ENCODE measurements around the gene PTPRE. TPM values are rescaled to one million over a fixed set of nuclear protein-coding genes. Genes with fewer than 3 reads are reported as not detected.

PTPRE gene
- total and polyA plus RNA-seq, 2 of the 4 experiments (the other 2 are of a cell fraction), result 0.34 to 0.54 TPM

DNA sequence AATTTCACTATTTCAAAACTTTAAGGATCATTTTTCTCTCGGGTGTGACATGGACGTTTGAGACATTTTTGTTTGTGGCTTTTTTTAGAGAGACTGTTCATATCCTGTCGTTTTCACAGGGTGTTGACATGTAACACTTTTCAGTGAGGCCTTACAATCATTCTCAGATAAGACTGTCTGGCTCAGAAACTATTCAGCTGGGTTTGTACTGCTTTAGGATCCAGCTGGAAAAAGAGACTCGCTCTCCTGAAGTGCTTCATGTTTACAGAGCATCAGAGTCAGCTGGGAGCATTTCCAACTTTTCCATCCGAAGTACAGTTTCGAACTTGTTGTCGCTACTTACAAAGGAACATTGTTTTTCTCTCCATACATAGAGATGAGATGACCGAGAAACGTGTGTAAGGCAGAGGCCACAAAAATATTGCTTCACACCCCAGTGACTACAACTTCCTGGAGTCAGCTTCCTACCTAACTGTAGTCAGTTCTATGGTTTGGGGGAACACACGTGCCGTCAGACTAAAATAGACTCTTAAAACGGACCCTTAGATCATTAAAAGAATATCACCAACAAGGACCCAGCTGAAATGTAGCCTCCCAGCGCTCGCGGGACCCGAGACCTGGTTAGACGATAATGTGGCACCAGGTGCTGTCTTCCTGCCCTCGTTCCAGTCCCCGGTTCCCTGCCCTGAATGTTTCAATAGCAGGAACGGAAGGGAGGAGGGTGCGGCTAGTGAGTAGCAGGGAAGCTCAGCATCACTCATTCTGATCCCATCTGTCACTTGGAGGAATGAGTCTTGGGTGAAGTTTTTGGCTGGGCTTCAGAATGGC, 141.3 kb downstream of the PTPRE start:
- Histone ChIP-seq H2BK120ac (ENCODE audit: low read depth, low read length) (no peak overlapping the region), H3K27me3 (ENCODE audit: control insufficient read depth, insufficient read depth, low read length) (no peaks in the 10 kb centered on the region), H3K9ac (ENCODE audit: low read depth, low read length) (no peak overlapping the region), H3K79me1 (ENCODE audit: low read depth in 1 of 2, low read length in 2 of 2) (no peaks in the 10 kb centered on the region), H2BK5ac (ENCODE audit: low read depth, low read length, poor library complexity, severe bottlenecking) (no peak overlapping the region), H2BK20ac (ENCODE audit: low read depth, low read length) (no peak overlapping the region), H2AFZ (replicated peaks; ENCODE audit: low read length, poor library complexity) (no peak overlapping the region), H3K23ac (ENCODE audit: low read depth, low read length) (no peak overlapping the region), H2BK15ac (ENCODE audit: low read depth, low read length) (no peak overlapping the region), H4K20me1 (ENCODE audit: insufficient read depth, low read length) (no peaks in the 10 kb centered on the region), H2AK5ac (ENCODE audit: low read depth, low read length) (no peak overlapping the region), H3K4me3 (ENCODE audit: insufficient read depth, low read depth, low read length) (no peak overlapping the region), H3K18ac (ENCODE audit: low read depth, low read length) (no peak overlapping the region), H3K56ac (ENCODE audit: extremely low read depth, insufficient read depth, low read length) (no peak overlapping the region), H3K4me1 (ENCODE audit: control insufficient read depth, insufficient read depth, low read length) (peaks cover 4% of the 10 kb centered on the region; the same call in 1 of the 2 replicates), H4K5ac (ENCODE audit: low read depth, low read length) (no peak overlapping the region), H3K4ac (ENCODE audit: low read depth, low read length) (no peak overlapping the region), H3K14ac (replicated peaks; ENCODE audit: low read depth, low read length) (no peak overlapping the region), H4K8ac (ENCODE audit: low read depth in 2 of 2, low read length in 2 of 2) (no peak overlapping the region), H3K9me1 (ENCODE audit: insufficient read depth, low read length) (no peaks in the 10 kb centered on the region), H3K4me2 (ENCODE audit: low read depth, low read length) (no peak overlapping the region), H3K27ac (ENCODE audit: insufficient read depth, low read length) (no peak overlapping the region), H4K91ac (ENCODE audit: insufficient read depth, low read depth, low read length) (no peak overlapping the region), H2AK9ac (replicated peaks; ENCODE audit: low read depth, low read length, poor library complexity) (no peak overlapping the region), H3K36me3 (ENCODE audit: control insufficient read depth, insufficient read depth, low read length) (no peaks in the 10 kb centered on the region), H3K9me3 (ENCODE audit: control insufficient read depth, insufficient read depth, low read length) (no peaks in the 10 kb centered on the region)
- BruUV-seq (replicated peaks), result no TSS peak
- ChIA-PET CTCF (interaction anchor here (0.6 to 1.5 kb wide), 2 partner anchors 21 to 1493 kb away, joined by 3 to 5 read pairs; no protein-coding TSS in a partner anchor), POLR2A (ENCODE audit: unreplicated experiment) (no interaction called here)
- no CpG with 5 or more reads among the region's 21 CpGs for WGBS, 2 experiments (ENCODE audit: extremely low coverage in 2 of 2, insufficient read length in 1 of 2)
- dilution Hi-C loops (cut with HindIII; ENCODE audit: low sequenced_read_pairs, unreplicated experiment) (no loop called here), intact Hi-C loops (cut with micrococcal nuclease) (no loop called here), in situ Hi-C loops (cut with MboI; ENCODE audit: low sequenced_read_pairs) (no loop called here)
- DNase-seq, result peak; percentile 53
- peak; percentile 24; the same call in 1 of the 2 replicates for ATAC-seq (ENCODE audit: low read depth)
- TF ChIP-seq CEBPB (IDR thresholded peaks at IDR 0.05; ENCODE audit: low read depth, low read length) (peak; percentile 48), POLR2A (IDR thresholded peaks at IDR 0.05; ENCODE audit: low read depth, low read length) (no peak), RCOR1 (IDR thresholded peaks at IDR 0.05; ENCODE audit: insufficient replicate concordance, low read length) (no peak), BHLHE40 (IDR thresholded peaks at IDR 0.05; ENCODE audit: low read depth, low read length) (peak; percentile 50)
